Measurements from ENCODE around the gene HLA-DQB1. TPM values are rescaled to one million over a fixed set of nuclear protein-coding genes. Genes with fewer than 3 reads are reported as not detected.

HLA-DQB1 gene
- total RNA-seq, 1 experiment from 2014 or later: 2.1 TPM

DNA sequence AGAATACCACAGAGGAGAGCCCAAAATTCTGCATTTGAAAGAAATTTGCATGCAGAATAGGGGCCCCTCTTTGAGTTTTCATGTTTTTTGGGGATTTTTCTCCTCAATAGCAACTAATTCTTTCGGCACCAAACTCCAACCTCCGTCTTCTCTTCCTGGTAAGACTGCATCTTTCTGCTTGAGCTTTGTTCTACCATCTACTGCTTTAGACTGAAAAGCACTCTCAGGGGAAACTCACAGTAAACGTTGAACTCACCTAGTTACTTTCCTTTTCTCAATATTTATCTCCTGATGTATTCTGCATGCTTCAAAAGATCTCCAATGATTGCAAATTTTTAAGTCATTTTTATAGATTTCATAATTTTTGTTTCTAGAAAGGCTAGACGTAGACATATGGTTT, 36.9 kb upstream of the HLA-DQB1 start (continued):
- TF ChIP-seq, protein P1, sequence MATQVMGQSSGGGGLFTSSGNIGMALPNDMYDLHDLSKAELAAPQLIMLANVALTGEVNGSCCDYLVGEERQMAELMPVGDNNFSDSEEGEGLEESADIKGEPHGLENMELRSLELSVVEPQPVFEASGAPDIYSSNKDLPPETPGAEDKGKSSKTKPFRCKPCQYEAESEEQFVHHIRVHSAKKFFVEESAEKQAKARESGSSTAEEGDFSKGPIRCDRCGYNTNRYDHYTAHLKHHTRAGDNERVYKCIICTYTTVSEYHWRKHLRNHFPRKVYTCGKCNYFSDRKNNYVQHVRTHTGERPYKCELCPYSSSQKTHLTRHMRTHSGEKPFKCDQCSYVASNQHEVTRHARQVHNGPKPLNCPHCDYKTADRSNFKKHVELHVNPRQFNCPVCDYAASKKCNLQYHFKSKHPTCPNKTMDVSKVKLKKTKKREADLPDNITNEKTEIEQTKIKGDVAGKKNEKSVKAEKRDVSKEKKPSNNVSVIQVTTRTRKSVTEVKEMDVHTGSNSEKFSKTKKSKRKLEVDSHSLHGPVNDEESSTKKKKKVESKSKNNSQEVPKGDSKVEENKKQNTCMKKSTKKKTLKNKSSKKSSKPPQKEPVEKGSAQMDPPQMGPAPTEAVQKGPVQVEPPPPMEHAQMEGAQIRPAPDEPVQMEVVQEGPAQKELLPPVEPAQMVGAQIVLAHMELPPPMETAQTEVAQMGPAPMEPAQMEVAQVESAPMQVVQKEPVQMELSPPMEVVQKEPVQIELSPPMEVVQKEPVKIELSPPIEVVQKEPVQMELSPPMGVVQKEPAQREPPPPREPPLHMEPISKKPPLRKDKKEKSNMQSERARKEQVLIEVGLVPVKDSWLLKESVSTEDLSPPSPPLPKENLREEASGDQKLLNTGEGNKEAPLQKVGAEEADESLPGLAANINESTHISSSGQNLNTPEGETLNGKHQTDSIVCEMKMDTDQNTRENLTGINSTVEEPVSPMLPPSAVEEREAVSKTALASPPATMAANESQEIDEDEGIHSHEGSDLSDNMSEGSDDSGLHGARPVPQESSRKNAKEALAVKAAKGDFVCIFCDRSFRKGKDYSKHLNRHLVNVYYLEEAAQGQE (IDR thresholded peaks at IDR 0.05; ENCODE audit: low read depth): no peak
- TF ChIP-seq EGR1 (IDR thresholded peaks at IDR 0.05; ENCODE audit: low read depth) (no peak), YY1 (IDR thresholded peaks at IDR 0.05; ENCODE audit: extremely low read depth, insufficient replicate concordance, low read depth, low read length) (no peak), SP1 (IDR thresholded peaks at IDR 0.05; ENCODE audit: low read depth) (no peak), EZH2 (IDR thresholded peaks at IDR 0.05) (no peak), TCF7L2 (IDR thresholded peaks at IDR 0.05; ENCODE audit: borderline replicate concordance, extremely low read depth, insufficient read depth, insufficient read length) (no peak)

GRCh38 chr6:32700391-32701040, 34.1 kb upstream of the HLA-DQB1 start:
- intact Hi-C loops (cut with micrococcal nuclease): loop anchor here (1.0 to 5.0 kb wide), 5 partner anchors 96 to 583 kb away; no protein-coding TSS in a partner anchor
- BruUV-seq (replicated peaks): no TSS peak
- DNase-seq (ENCODE audit: low read depth, low spot score): peak; percentile 61
- RAD21 ChIA-PET (ENCODE audit: low non-redundant PET in 1 of 2, low total read pairs in 2 of 2, uncharacterized antibody in 2 of 2, unreplicated experiment in 2 of 2): interaction anchor here (0.7 to 1.5 kb wide), 8 partner anchors 8 to 269 kb away, joined by 3 to 10 read pairs (median 4); no protein-coding TSS in a partner anchor
- no peaks in the 10 kb centered on the region for H3K27me3 ChIP-seq (ENCODE audit: insufficient read depth, low read length)
- no peaks in the 10 kb centered on the region for H3K36me3 ChIP-seq (ENCODE audit: control insufficient read depth in 1 of 2, insufficient read depth in 2 of 2, low read length in 2 of 2)
- H3K4me2 ChIP-seq (ENCODE audit: low read length): peak overlapping the region; percentile 17
- H3K9ac ChIP-seq (ENCODE audit: low read length): no peak overlapping the region
- peak overlapping the region; percentile 34 for H2AFZ ChIP-seq (ENCODE audit: low read depth, low read length, poor library complexity, severe bottlenecking)
- H3K4me3 ChIP-seq (replicated peaks in 1 of 2; ENCODE audit: low read depth in 1 of 2, low read length in 2 of 2): no peak overlapping the region
- no peak overlapping the region for H3K27ac ChIP-seq (ENCODE audit: low read depth, low read length)
- no peaks in the 10 kb centered on the region for H3K9me3 ChIP-seq (ENCODE audit: control insufficient read depth in 1 of 2, insufficient read depth in 1 of 2, low read depth in 1 of 2, low read length in 2 of 2)
- H3K4me1 ChIP-seq (ENCODE audit: control insufficient read depth in 1 of 2, insufficient read depth in 2 of 2, low read length in 2 of 2): no peaks in the 10 kb centered on the region
- POLR2A ChIA-PET: interaction anchor here (0.6 to 1.0 kb wide), 2 partner anchors 85 to 570 kb away, joined by 3 read pairs; no protein-coding TSS in a partner anchor
- no peaks in the 10 kb centered on the region for H4K20me1 ChIP-seq (ENCODE audit: insufficient read depth)
- CTCF ChIA-PET: interaction anchor here (0.6 to 3.3 kb wide), 24 partner anchors 9 to 458 kb away, joined by 3 to 34 read pairs (median 4); partner anchors contain the start of gene HLA-DRA
- ATAC-seq: peak; percentile 93
- H3K79me2 ChIP-seq (ENCODE audit: insufficient read depth, low read length): no peaks in the 10 kb centered on the region
- H3K9me2 ChIP-seq (ENCODE audit: insufficient read depth): no peaks in the 10 kb centered on the region
- TF ChIP-seq ZNF274 (IDR thresholded peaks at IDR 0.05; ENCODE audit: low read depth, low read length) (no peak), ELF1 (IDR thresholded peaks at IDR 0.05; ENCODE audit: borderline replicate concordance, low read depth) (no peak), EZH2 (IDR thresholded peaks at IDR 0.05) (no peak), RAD21 (IDR thresholded peaks at IDR 0.05; ENCODE audit: low read depth) (peak; percentile 87), EGR1 (IDR thresholded peaks at IDR 0.05; ENCODE audit: low read depth) (no peak), SP1 (IDR thresholded peaks at IDR 0.05; ENCODE audit: low read depth) (no peak), TCF7L2 (IDR thresholded peaks at IDR 0.05; ENCODE audit: borderline replicate concordance, extremely low read depth, insufficient read depth, insufficient read length) (no peak), POLR2AphosphoS5 (IDR thresholded peaks at IDR 0.05; ENCODE audit: low read depth, low read length) (no peak), YY1 (IDR thresholded peaks at IDR 0.05; ENCODE audit: extremely low read depth, insufficient replicate concordance, low read depth, low read length) (no peak), SIN3A (IDR thresholded peaks at IDR 0.05; ENCODE audit: low read depth) (no peak), CBX3 (IDR thresholded peaks at IDR 0.05; ENCODE audit: low read depth) (no peak)
- TF ChIP-seq, protein P1 (IDR thresholded peaks at IDR 0.05; ENCODE audit: low read depth): no peak

Data from HCT116 (cell line).